HG02798 (cell line): ENCODE measurements around the gene DCDC2C.

Experiments used
- ATAC-seq: cut with Tn5 transposase; IDR thresholded peaks from one replicate; pipeline ENCODE4 v1.9.1; 2021; ENCODE audit warnings: mild to moderate bottlenecking; ENCODE audit not compliant: unreplicated experiment, poor library complexity

DCDC2C gene

DNA sequence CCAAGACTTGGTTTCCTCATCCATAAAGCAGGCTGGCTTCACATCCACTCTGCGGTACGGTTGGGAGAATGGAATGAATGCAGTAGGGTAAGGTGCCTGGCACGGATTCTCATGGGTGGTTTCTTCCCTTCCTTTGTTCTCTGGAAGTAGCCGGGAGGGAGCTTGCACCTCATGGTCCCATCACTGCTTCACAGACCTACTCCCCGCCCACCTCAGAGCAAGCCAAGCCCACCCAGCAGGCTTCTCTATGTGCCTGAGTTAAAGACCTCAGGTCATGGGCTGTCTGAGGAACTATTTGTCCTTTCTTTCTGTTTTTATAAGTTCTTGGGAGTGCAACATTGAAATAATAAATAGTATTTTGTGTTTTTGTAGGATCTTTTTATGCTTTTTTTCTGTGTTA, 3.5 kb downstream of the DCDC2C start:
- ATAC-seq = no peak

DNA sequence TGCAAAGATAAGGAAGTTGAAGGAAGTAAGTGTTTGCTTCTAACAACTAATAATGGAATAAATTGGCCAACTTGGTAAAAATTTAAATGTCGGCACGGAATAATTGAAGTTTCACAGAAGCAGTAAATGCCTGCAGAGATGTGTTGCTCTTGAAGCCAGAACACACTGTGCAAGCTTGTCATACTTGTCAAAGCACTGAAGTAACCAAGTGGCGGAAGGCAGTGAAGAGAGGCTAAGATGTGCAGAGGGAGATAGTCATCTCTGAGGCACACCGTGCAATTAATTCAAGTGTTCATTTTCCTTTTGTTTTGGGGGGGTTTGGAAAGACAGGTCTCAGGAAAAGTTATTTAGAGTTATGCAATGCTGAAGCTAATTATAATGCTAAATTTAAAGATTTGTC, 5.2 kb downstream of the DCDC2C start:
- ATAC-seq = no peak

DNA sequence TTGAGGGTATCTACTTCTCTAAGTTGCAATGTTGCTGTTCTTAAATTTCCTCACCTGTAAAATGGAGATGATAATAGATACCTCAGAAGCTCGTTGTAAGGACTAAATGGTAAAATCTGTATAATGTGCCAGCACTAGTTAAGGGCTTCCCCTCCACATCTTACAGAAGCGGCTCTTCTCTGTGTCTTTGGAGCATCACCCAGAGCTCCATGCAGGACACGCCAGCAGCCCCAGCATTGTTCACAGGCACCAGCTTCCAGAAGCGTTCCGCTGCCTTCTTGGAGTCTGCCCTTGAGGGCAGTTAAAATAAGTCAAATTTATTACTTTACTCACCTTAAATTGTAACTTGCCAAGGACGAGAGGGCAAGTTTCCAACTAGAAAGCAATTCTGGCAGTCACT, 5.8 kb downstream of the DCDC2C start:
- no peak for ATAC-seq

DNA sequence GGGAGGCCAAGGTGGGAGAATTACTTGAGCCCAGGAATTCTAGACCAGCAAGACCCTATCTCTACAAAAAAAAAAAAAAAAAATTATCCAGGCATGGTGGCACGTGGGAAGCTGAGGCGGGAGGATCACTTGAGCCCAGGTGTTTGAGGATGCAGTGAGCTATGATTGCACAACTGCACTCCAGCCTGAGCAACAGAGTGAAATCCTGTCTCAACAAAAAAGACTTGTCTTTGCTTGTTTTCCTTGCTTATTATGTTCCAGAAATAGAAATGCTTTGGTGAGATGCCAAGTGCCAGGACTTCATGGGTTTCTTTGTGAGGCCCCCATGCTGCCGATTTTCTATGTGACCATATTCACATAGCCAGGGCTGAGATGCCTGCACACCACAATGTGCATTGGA, 9.0 kb downstream of the DCDC2C start:
- no peak for ATAC-seq

DNA sequence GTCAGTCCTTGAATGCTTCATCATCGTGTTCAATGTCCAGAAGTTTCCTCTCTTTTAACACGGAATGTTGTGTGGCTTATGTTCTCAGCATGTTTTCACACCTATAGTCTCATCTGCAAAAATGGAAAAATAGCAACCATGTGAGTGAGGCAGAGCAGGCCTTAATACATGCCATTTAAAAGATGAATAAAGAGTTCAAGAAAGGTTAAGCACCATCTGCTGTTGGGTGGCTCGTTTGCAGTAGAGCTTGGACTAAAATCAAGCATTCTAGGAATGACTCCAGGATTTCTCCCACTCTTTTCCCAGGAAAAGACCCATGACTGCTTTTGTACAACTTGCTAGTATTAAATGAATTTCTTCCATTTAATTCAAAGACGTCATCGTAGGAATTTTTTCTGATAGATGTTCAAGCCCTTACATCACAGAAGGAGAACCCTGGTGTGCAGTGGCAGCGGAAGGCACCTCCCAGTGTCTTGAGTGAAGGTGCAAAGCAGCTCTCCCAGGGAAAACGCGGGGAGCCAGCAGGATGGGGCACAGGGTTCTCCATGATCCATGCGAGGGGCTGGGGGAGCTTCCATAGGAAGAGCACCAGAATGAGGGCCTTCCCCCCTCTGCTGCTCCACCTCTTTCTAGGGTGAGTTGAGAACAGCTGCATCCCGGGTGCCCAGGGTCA, 9.6 kb downstream of the DCDC2C start:
- no peak for ATAC-seq

DNA sequence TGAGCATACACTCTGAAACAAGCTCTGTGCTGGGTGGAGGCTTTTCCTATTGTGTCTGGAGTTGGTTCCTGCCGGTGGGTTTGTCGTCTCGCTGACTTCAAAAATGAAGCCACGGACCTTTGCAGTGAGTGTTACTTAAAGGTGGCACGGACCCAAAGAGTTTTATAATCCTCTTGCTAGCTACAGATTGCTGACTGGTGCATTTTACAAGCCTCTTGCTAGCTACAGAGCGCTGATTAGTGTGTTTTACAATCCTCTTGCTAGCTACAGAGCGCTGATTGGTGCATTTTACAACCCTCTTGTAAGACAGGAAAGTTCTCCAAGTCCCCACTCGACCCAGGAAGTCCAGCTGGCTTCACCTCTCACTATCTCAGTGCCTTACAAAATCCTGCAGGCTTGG, 15.3 kb downstream of the DCDC2C start:
- ATAC-seq = no peak

DNA sequence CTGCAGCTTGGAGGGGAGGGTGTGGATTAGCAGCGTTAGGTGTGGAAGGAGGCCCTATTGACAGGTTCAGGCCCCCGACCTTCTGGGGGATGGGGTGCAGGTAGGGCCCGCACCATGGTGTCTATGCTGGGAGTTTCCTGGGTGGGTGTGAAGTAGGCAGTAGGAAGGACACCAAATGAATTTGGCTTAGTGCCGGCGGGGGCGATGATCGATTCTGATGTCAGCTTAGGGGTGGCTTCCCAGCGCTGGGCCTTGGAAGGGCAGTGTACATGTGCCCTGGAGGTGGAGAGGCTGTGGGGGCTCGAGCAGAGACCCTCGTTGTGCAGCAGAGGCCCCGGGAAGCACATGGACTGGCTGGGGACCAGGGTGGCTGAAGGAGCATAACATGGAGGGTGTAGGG, 21.6 kb downstream of the DCDC2C start:
- no peak for ATAC-seq

DNA sequence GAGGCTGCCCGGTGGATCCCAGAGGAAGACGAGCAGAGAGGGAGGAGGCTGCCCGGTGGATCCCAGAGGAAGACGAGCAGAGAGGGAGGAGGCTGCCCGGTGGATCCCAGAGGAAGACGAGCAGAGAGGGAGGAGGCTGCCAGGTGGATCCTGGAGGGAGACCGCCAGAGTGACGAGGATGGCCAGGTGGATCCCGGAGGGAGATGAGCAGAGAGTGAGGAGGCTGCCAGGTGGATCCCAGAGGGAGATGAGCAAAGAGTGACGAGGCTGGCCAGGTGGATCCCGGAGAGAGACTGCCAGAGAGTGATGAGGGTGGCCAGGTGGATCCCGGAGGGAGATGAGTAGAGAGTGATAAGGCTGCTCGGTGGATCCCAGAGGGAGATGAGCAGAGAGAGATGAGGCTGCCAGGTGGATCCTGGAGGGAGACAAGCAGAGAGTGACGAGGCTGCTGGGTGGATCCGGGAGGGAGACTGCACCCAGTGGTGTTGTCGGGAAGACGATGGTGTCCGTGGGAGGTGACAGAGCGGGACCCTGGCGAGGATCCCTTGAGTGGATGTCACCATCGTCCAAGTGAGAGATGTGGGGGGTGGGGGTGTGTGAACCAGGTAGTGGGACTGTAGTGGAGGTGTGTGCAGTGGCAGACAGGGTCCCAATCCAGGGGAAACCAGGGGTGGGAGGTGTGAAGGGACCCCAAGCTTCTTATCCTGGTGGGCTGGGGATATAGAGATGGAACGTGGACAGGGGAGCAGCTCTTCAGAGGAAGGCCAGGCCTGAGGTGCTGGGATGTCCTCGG, 22.3 kb downstream of the DCDC2C start:
- no peak for ATAC-seq

DNA sequence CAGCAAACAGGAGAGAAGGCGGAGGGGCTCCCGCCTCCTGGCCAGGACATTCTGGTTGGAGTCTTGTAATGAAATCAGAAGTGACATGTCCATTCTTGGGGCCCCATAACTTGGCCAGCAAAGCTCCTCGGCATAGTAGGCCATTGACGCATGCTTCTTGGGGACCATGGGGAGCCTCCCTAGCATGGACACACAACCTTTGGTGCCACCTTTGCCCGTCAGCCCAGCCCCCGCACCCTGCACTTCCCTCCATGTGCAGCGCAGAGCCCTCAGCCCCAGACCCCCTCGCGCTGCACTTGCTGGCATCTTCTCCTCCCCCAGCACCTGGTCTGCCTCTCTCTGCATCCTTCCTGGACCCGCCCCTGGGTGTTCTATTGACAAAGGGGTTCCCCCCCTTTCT, 23.1 kb downstream of the DCDC2C start:
- no peak for ATAC-seq

DNA sequence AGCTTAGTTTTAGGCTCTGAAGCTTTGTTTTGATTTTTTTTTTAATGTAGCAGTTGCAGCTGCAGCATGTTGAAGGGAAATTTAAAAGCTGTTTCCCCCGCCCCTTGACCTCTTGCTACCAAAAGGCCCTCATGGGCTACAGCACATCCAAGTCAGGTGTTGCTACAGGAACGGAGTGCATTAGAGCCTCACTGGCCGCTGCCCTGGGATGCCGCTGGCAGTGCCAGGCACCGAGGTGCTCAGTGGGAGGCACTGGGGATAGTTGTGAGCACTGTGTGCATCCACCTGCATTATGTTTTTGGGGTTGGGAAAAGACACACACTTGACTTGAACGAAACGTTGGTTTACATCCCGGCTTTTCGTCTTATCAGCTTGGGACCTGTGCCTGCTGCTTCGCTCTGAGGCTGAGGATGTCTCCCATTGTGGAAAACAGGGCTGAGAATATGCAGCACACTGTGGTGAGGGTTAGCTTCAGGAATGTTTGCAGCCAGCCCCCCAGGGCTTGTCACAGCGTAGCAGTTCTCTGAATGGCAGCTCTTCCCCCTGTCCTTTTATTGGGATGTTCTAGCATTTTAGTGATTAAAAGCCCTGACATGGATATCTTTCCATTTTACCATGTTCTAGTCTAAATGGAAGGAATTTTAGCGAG, 24.1 kb downstream of the DCDC2C start:
- no peak for ATAC-seq

DNA sequence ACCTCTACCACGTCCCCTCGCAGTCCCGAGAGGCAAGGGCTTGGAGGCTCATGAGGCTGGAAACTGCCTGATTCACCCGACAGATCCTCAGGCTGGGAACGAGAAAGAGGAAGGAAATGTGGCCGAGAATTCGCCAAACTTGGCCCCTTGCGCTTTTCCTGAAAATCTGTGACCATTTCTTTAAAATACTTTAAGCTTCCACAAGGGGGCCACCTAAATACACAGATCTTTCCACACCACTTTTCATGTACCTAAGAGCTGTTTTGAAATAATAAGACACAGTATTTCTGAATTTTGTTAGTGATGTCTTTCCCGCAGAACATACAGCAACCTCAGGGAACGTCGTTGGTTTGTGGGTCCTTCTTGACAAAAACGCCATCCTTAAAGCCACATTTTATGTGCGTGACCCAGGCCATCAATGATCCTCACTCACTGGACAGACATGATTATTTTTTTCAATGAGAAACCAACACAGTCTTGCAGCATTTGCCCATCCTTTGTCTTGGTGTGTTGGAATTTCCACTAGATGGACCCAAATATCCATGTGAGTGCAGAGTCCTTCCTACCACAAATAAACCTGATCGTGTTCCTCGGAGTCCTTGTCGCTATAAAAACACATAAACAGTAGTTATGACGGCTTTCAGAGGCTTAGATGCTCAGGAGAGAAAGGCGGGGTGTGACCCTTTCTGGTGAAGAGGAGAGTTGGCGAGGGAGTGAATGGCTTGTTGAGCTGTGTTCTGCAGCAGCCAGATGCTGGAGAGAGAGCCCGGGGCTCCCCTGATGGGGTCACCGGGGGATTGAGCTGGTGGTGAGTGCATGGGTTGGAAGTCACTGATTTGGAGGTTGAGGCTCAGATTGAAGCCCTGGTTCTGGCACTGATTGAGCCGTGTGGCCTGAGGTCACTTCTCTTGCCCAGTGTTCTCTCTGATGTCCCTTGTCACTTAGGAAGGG, 25.0 kb downstream of the DCDC2C start:
- ATAC-seq = peak; percentile 49

DNA sequence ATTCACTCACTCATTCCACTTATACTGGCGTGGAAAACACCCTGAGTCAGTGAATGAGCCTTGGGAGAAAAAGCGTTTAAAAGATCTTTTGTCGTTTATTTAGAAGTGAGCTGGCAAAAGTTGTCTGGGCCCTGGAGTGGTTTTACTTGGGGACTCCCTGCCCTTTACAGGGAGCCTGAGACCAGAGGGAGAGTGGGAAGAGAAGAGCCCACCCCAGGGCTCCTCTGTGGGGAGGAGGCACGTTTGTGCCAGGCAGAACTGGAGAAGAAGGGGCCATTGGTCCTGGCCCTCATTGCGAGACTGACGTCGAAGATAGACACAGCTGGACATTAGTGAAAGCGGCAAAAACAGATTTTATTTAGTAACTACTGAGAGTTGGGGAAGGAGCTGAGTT, 25.7 kb downstream of the DCDC2C start:
- ATAC-seq = no peak

DNA sequence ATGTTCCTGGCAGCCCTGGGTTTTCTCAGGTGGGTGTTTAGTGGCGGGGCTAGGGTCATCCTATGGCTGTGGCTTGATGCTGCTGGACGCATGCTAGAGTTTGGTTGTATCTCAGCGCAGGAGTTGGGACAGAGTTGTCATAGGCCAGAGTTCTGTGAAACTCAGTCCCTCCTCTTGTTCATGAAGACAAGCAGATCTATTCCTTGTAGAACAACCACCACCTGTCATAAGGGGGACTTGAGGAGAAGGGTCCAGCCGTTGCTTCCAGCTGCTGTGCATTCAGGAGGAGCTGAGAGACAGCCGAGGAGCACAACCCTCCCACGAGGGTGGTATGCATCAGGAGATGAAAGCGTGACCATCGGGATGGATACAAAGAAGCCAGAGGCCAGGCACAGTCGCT, 26.4 kb downstream of the DCDC2C start:
- ATAC-seq = no peak

DNA sequence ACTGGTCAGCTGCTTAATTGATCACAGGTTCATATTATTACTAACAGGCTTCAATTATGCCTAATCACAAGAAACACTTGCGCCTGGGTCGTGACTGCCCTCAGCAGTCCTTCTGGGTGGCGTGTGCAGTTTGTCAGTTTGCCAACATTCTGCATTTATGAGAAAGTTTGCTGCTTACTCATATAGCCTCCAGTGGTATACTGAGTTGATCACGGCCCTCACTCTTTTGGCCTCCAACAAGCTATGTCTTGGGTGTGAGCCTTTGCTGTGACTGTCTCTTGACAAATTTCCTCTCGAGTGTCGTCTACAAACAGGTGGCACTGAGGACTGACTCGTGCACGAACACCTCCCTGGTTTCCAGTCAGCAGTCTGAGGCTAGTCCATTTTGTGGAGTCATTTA, 27.3 kb downstream of the DCDC2C start:
- ATAC-seq = no peak

DNA sequence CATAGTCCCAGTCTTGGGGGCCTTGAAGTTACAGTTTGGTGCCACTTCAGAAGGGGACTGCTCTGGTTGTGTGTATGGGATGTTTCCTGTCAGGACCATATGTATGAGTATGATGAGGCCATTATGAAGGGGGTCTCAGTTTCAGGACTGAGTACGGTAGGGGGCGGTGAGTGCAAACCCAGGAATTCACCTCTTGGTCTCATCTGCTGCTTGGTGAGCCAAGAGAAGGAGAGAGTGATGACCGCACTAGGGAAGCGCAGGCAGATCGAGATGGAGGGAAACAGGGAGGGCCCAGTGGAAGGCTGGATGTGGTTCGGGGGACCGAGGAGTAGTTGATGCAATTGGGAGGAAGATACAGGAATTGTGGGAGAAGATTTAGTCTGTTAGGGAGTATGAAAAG, 28.5 kb downstream of the DCDC2C start:
- no peak for ATAC-seq

DNA sequence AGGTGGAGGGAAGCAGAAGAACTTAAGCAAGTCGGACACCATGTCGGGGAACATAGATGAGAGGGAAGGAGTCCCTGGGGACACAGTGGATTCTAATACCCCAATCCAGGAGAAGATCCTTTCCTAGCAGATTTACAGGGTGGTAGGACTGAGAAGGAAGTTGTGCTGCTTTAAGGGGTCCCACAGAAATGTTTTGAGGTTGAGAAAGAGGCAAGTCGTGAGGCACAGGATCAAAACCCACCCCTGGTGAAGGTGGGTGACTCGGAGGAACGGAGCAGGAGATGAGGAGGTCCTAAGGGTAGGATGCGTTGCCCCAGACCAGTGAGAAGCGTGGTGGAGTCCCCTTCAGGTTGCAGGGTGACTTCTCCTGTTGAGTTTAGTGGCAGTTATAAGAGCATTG, 32.7 kb downstream of the DCDC2C start:
- no peak for ATAC-seq

DNA sequence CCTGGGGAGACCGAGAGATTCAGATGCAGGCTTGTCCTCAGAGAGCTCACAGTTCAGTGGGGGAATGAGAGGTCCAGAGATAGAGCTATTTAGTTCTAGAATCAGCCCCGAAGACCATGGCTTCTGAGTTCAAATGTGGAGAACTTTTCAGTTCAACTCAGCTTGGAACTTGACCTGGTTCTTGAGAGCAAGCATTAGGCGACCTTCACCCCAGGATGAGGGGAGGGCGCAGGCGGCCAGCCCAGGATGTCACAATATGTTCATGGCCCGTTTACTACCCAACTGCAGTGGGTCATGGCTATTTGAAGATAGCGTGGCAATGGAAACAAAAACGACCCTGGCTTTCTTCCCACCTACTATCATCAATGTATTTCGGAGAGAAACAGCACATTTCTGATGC, 33.8 kb downstream of the DCDC2C start:
- no peak for ATAC-seq

DNA sequence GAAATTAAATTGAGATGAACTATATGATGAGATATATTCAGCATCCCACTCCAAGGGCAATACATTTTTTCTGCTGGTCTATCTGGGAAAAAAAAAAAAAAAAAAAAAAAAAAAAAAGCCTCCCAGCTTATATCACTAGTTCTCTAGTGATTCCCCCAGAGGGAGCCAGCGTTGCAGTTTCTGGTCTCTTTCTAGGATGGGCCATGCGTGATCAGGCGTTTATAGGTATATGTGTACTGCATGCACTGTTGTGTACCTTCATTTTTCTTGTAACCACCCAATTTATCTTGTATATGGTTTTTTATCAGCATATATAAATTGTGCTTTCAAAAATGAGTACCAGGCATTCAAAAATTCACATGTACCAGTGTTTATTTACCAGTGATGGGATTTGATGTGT, 35.1 kb downstream of the DCDC2C start:
- no peak for ATAC-seq

DNA sequence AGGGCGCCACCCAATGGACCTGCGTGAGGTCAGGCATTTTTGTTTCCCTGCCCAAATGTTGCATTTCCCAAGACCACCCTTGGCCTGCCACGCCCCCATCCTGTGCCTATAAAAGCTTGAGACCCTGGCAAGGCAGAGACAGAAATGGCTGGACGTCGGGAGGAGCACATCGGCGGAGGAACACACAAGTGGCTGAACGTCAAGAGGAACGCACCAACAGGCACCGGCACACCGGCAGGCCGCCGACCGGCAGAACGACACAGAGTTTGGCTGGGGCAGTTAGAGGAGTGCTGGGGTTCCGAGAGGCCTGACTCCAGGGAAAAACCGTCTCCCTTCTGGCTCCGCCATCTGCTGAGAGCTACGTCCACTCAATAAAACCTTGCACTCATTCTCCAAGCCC, 35.9 kb downstream of the DCDC2C start:
- no peak for ATAC-seq

DNA sequence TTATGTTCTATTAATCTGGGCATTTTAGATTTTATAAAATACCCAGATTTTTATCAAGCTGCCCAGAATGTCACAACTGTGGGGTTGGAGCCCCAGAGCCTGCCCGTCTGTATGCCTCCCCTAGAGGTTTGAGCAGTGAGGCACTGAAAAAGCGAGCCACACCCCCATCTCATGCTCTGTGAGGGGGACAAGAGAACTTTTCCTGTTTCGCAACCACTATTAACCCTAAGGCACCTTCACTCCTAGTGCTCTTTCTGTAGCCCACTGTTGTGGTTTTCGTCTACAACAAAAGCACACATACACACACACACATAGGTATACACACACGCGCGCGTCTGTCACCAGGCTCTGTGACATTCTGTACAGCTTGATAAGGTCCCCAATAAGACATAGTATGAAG, 38.0 kb downstream of the DCDC2C start:
- ATAC-seq = no peak
